ENCODE results near the gene ZNF292.

DNA sequence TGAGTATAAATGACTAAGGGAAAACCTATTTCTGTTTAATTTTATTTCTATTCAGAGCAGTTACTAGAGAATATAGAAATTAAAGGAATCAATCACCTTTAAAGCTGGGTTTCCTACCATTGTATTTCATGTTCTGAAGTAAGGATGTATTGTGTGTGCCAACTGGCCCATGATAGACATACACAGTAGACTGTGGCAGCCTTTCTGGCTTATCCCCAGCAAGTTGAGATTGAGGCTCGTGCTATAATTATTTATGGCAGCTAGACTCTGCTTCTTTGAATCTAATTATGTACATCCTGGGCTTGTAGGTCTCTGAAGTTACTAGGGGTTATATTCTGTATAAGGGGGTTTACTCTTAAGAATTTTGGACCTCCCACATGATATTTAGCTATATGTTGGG lies 44.4 kb downstream of the ZNF292 start:
- TF ChIP-seq, protein P1, sequence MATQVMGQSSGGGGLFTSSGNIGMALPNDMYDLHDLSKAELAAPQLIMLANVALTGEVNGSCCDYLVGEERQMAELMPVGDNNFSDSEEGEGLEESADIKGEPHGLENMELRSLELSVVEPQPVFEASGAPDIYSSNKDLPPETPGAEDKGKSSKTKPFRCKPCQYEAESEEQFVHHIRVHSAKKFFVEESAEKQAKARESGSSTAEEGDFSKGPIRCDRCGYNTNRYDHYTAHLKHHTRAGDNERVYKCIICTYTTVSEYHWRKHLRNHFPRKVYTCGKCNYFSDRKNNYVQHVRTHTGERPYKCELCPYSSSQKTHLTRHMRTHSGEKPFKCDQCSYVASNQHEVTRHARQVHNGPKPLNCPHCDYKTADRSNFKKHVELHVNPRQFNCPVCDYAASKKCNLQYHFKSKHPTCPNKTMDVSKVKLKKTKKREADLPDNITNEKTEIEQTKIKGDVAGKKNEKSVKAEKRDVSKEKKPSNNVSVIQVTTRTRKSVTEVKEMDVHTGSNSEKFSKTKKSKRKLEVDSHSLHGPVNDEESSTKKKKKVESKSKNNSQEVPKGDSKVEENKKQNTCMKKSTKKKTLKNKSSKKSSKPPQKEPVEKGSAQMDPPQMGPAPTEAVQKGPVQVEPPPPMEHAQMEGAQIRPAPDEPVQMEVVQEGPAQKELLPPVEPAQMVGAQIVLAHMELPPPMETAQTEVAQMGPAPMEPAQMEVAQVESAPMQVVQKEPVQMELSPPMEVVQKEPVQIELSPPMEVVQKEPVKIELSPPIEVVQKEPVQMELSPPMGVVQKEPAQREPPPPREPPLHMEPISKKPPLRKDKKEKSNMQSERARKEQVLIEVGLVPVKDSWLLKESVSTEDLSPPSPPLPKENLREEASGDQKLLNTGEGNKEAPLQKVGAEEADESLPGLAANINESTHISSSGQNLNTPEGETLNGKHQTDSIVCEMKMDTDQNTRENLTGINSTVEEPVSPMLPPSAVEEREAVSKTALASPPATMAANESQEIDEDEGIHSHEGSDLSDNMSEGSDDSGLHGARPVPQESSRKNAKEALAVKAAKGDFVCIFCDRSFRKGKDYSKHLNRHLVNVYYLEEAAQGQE (IDR thresholded peaks at IDR 0.05; ENCODE audit: insufficient read depth in 1 of 2, low read depth in 2 of 2, low read length in 2 of 2): no peak
- TF ChIP-seq TAF1 (IDR thresholded peaks at IDR 0.05; ENCODE audit: borderline replicate concordance, insufficient read depth, low read length): no peak
